B cell (primary cell): ENCODE data around the gene PPP2R3A. TPM values are rescaled to one million over a fixed set of nuclear protein-coding genes. Genes with fewer than 3 reads are reported as not detected.

Experiments
- ATAC-seq: fragments of 200-7000 bp; cut with Tn5 transposase; one replicate; pipeline ENCODE4 v1.10.0; 2021; ENCODE audit warnings: low read depth, mild to moderate bottlenecking, moderate number of reproducible peaks, moderate library complexity
- CTCF ChIA-PET: fragments of 350-600 bp; sonication (Branson Sonifier 250); formaldehyde crosslinking; loops from one replicate; lab custom pipeline; 2021; ENCODE audit warnings: antibody characterized with exemption, inconsistent platforms; lab: Charles Lee
- POLR2A ChIA-PET: fragments of 350-600 bp; sonication (Branson Sonifier 250); formaldehyde crosslinking; loops from one replicate; lab custom pipeline; 2021; ENCODE audit warnings: antibody characterized with exemption; lab: Charles Lee
- DNase-seq: peaks from one replicate; pipeline ENCODE4 v3.0.0; 2013
- H2AFZ ChIP-seq: 2 replicates; pipeline ENCODE4 v1.6.1; 2012; ENCODE audit warnings: mild to moderate bottlenecking, low read depth, low read length; ENCODE audit not compliant: insufficient read depth, poor library complexity, severe bottlenecking
- H3K27ac ChIP-seq, 2 donors: 1 replicate in 1 of 2; 2 replicates in 1 of 2; pipeline ENCODE4 v1.5.1; 2012 to 2013; ENCODE audit warnings: low read length in 2 of 2, mild to moderate bottlenecking in 2 of 2, moderate library complexity in 1 of 2
- H3K27me3 ChIP-seq, 4 experiments: fragments of 200-600 bp in 1 of 4; sonication (generic) in 1 of 4; replicated peaks in 1 of 4; 1 replicate in 2 of 4; 2 replicates in 2 of 4; pipeline versions ENCODE4 v1.6.1 to v1.7.0; 2013 to 2016; ENCODE audit warnings: low read length in 3 of 4, mild to moderate bottlenecking in 2 of 4, mixed read lengths in 1 of 4, moderate library complexity in 1 of 4; ENCODE audit not compliant: insufficient read depth in 4 of 4, control insufficient read depth in 3 of 4; ENCODE audit errors: control extremely low read depth in 1 of 4
- H3K36me3 ChIP-seq, 2 experiments: replicated peaks in 1 of 2; 1 replicate in 1 of 2; 2 replicates in 1 of 2; pipeline versions ENCODE4 v1.6.1 to v1.7.1; 2013; ENCODE audit warnings: low read length in 1 of 2; ENCODE audit not compliant: insufficient read depth in 2 of 2, control insufficient read depth in 1 of 2; ENCODE audit errors: control extremely low read depth in 1 of 2, extremely low read depth in 1 of 2
- H3K4me1 ChIP-seq, 2 donors: fragments of 200-600 bp in 1 of 2; sonication (generic) in 1 of 2; 1 replicate in 1 of 2; 2 replicates in 1 of 2; pipeline versions ENCODE4 v1.5.1 to v1.6.1; 2013 to 2017; ENCODE audit warnings: low read length in 2 of 2; ENCODE audit not compliant: control insufficient read depth in 2 of 2, insufficient read depth in 2 of 2
- H3K4me2 ChIP-seq: replicated peaks from 2 replicates; pipeline ENCODE3; 2012; ENCODE audit warnings: mild to moderate bottlenecking, low read depth, low read length; ENCODE audit not compliant: poor library complexity, severe bottlenecking
- H3K4me3 ChIP-seq, 5 experiments: fragments of 200-600 bp in 1 of 5; sonication (generic) in 1 of 5; 1 replicate in 3 of 5; 2 replicates in 2 of 5; pipeline versions ENCODE4 v1.5.1 to v1.7.0; 2011 to 2016; ENCODE audit warnings: low read length in 4 of 5, mild to moderate bottlenecking in 4 of 5, low read depth in 2 of 5, control low read depth in 1 of 5, moderate library complexity in 1 of 5; ENCODE audit not compliant: insufficient read depth in 1 of 5; ENCODE audit errors: control extremely low read depth in 1 of 5, extremely low read depth in 1 of 5
- H3K79me2 ChIP-seq: fragments of 200-600 bp; sonication (generic); one replicate; pipeline ENCODE4 v1.6.0; 2016; ENCODE audit warnings: low read length; ENCODE audit not compliant: control insufficient read depth, insufficient read depth
- H3K9ac ChIP-seq: fragments of 200-600 bp; sonication (generic); 2 replicates; pipeline ENCODE4 v1.6.1; 2017; ENCODE audit warnings: mild to moderate bottlenecking, low read length, moderate library complexity
- H3K9me3 ChIP-seq, 3 donors: one replicate each; pipeline versions ENCODE4 v1.6.1 to v1.7.1; 2013; ENCODE audit warnings: low read length in 2 of 3; ENCODE audit not compliant: control insufficient read depth in 2 of 3, insufficient read depth in 1 of 3; ENCODE audit errors: control extremely low read depth in 1 of 3
- H4K20me1 ChIP-seq: 2 replicates; pipeline ENCODE4 v1.6.0; 2012; ENCODE audit warnings: mild to moderate bottlenecking, low read length; ENCODE audit not compliant: insufficient read depth, control insufficient read depth, poor library complexity, severe bottlenecking
- H3K27ac Mint-ChIP-seq: one replicate; pipeline ENCODE4 v1.8.0; 2021; ENCODE audit warnings: mixed read lengths
- H3K27me3 Mint-ChIP-seq: one replicate; pipeline ENCODE4 v1.8.0; 2021; ENCODE audit warnings: mixed read lengths
- H3K4me1 Mint-ChIP-seq: one replicate; pipeline ENCODE4 v1.8.0; 2021; ENCODE audit warnings: mixed read lengths
- H3K4me3 Mint-ChIP-seq: one replicate; pipeline ENCODE4 v1.8.0; 2021; ENCODE audit warnings: mixed read lengths
- H3K9me3 Mint-ChIP-seq: one replicate; pipeline ENCODE4 v1.8.0; 2022; ENCODE audit warnings: mixed read lengths; ENCODE audit not compliant: insufficient read depth
- EZH2 ChIP-seq: IDR thresholded peaks from 2 replicates; pipeline ENCODE4 v1.6.1; 2012; ENCODE audit warnings: borderline replicate concordance, low read depth, mild to moderate bottlenecking, moderate library complexity, low read length; ENCODE audit not compliant: insufficient read depth, poor library complexity, severe bottlenecking
- WGBS: methylation state at CpG from one replicate; pipeline ENCODE4 v1.1.5; 2013; ENCODE audit warnings: missing lambda C conversion rate; ENCODE audit not compliant: insufficient coverage; 5-methylcytosine and 5-hydroxymethylcytosine counted together
- intact Hi-C: fragments of 100-400 bp; cut with micrococcal nuclease; formaldehyde crosslinking; loops from one replicate; pipeline ENCODE4 v1.10.0; 2022
- polyA minus RNA-seq: library from RNA; depleted of rRNA, polyadenylated mRNA; stranded (reverse); fragments of >200 nt; gene quantifications from 2 replicates; pipeline ENCODE4 v1.2.3, GENCODE V29; 2012
- polyA plus RNA-seq: library from polyadenylated mRNA; depleted of rRNA; stranded (reverse); fragments of >200 nt; gene quantifications from 2 replicates; pipeline ENCODE4 v1.2.3, GENCODE V29; 2012
- total RNA-seq, 2 donors: library from RNA; stranded (reverse); fragments of 120-200 nt in 1 of 2; gene quantifications; 1 replicate in 1 of 2; 2 replicates in 1 of 2; pipeline versions ENCODE4 v1.2.3 to v1.2.4, GENCODE V29; 2013 to 2022
- TF ChIP-seq, protein P1 (sequence below): fragments of 200-600 bp; IDR thresholded peaks from one replicate; pipeline ENCODE4 v1.8.0; 2022; ENCODE audit warnings: antibody characterized with exemption, mild to moderate bottlenecking

The PPP2R3A gene
- 0.22 and 0.39 TPM in 2 replicates for total RNA-seq
- 1.9 TPM for total RNA-seq (2013)
- polyA plus RNA-seq: 0.03 and 0.09 TPM in 2 replicates
- 0.21 and 0.34 TPM in 2 replicates for polyA minus RNA-seq

- Mint-ChIP-seq H3K9me3 (peaks cover 5% of the 10 kb centered on the region), H3K4me1 (peaks cover 11% of the 10 kb centered on the region), H3K27me3 (peaks cover 46% of the 10 kb centered on the region), H3K27ac (no peak within 1 kb of the TSS), H3K4me3 (peak within 1 kb of the TSS; percentile 87)
- 1% methylated on average over 74 of the region's 83 CpGs for WGBS
- H3K4me1 ChIP-seq: peaks cover 7 to 14% of the 10 kb centered on the region in 2 donors
- ChIA-PET CTCF (no interaction called here), POLR2A (no interaction called here)
- peak within 1 kb of the TSS in 4 of 5 experiments; percentile 42 to 77 (median 60) for H3K4me3 ChIP-seq
- intact Hi-C loops: loop anchor here (5.0 kb wide), 1 partner anchor 897 kb away; the partner anchor contains the start of gene NCK1
- peak within 1 kb of the TSS; percentile 91 for H3K4me2 ChIP-seq
- H3K27me3 ChIP-seq: peaks cover 0 to 20% (median 18%) of the 10 kb centered on the region in 4 experiments
- no peaks in the 10 kb centered on the region for H4K20me1 ChIP-seq
- H3K9me3 ChIP-seq: peaks cover 1 to 14% (median 4%) of the 10 kb centered on the region in 3 donors
- no peaks in the 10 kb centered on the region for H3K36me3 ChIP-seq
- H3K9ac ChIP-seq: peak within 1 kb of the TSS; percentile 66
- ATAC-seq (peak; percentile 88), DNase-seq (peak; percentile 73)
- no peaks in the 10 kb centered on the region for H3K79me2 ChIP-seq
- no peak within 1 kb of the TSS for H3K27ac ChIP-seq
- peak within 1 kb of the TSS; percentile 78 for H2AFZ ChIP-seq
- TF ChIP-seq, protein P1, sequence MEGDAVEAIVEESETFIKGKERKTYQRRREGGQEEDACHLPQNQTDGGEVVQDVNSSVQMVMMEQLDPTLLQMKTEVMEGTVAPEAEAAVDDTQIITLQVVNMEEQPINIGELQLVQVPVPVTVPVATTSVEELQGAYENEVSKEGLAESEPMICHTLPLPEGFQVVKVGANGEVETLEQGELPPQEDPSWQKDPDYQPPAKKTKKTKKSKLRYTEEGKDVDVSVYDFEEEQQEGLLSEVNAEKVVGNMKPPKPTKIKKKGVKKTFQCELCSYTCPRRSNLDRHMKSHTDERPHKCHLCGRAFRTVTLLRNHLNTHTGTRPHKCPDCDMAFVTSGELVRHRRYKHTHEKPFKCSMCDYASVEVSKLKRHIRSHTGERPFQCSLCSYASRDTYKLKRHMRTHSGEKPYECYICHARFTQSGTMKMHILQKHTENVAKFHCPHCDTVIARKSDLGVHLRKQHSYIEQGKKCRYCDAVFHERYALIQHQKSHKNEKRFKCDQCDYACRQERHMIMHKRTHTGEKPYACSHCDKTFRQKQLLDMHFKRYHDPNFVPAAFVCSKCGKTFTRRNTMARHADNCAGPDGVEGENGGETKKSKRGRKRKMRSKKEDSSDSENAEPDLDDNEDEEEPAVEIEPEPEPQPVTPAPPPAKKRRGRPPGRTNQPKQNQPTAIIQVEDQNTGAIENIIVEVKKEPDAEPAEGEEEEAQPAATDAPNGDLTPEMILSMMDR: no peak
- no peak for TF ChIP-seq EZH2
Measured at GRCh38 chr3:135965506-135966270, at the start of gene PPP2R3A. PPP2R3A (plus strand) TSS chr3:135965728; CDS start chr3:136001499, 35,771 bp downstream.

DNA sequence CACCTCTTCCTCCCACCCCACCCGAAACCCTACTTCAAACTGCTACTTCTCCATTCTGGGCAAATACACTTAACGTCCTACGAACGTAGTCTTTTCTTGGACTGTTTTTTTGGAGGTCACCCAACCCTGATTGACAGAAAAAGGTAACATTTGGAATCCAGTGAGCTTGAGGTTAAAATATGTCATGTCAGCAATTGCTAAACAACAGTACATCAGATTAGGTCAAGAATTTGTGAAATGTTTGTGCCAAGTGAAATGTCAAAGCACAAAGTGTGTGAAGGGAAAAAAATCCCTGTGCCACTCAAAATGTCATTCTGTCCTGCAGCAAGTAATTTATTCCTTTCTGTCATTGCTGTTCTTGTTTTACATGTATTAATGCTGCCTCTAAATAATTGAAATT lies 49.2 kb upstream of the PPP2R3A start:
- Mint-ChIP-seq H3K4me3 (no peak overlapping the region), H3K9me3 (no peaks in the 10 kb centered on the region), H3K27me3 (peaks cover 23% of the 10 kb centered on the region), H3K4me1 (no peaks in the 10 kb centered on the region), H3K27ac (no peak overlapping the region)
- no peak for TF ChIP-seq EZH2
- TF ChIP-seq, protein P1: no peak
- Histone ChIP-seq H3K36me3 (no peaks in the 10 kb centered on the region), H3K4me3 (no peak overlapping the region), H3K9me3 (no peaks in the 10 kb centered on the region), H2AFZ (no peak overlapping the region), H3K27me3 (no peaks in the 10 kb centered on the region), H3K9ac (no peak overlapping the region), H3K4me1 (no peaks in the 10 kb centered on the region), H3K4me2 (no peak overlapping the region), H3K79me2 (no peaks in the 10 kb centered on the region), H4K20me1 (no peaks in the 10 kb centered on the region), H3K27ac (no peak overlapping the region)
- ATAC-seq (no peak), DNase-seq (no peak)
- ChIA-PET POLR2A (no interaction called here), CTCF (no interaction called here)
- intact Hi-C loops: no loop called here
- WGBS: no CpG with 5 or more reads among the region's 4 CpGs
